Smooth muscle cell (in vitro differentiated cells): ENCODE data around the gene SH3BP4. TPM values are rescaled to one million over a fixed set of nuclear protein-coding genes. Genes with fewer than 3 reads are reported as not detected.

Experiments
- DNase-seq: peaks from one replicate; lab custom pipeline; 2025; ENCODE audit not compliant: unreplicated experiment; lab: John Stamatoyannopoulos, UW
- H2AFZ ChIP-seq: fragments of 200-600 bp; sonication (generic); 2 replicates; pipeline ENCODE4 v1.6.0; 2016; ENCODE audit warnings: antibody characterized with exemption, low read depth, mild to moderate bottlenecking
- H3F3A ChIP-seq: fragments of 200-600 bp; sonication (generic); 2 replicates; pipeline ENCODE4 v1.6.0; 2017; ENCODE audit warnings: antibody characterized with exemption, low read depth
- H3K27ac ChIP-seq: fragments of 200-600 bp; sonication (generic); 2 replicates; pipeline ENCODE4 v1.5.1; 2016; ENCODE audit warnings: low read depth, mild to moderate bottlenecking
- H3K27me3 ChIP-seq: fragments of 200-600 bp; sonication (generic); 2 replicates; pipeline ENCODE4 v1.6.1; 2016; ENCODE audit warnings: low read depth, mild to moderate bottlenecking
- H3K36me3 ChIP-seq: fragments of 200-600 bp; sonication (generic); 2 replicates; pipeline ENCODE4 v1.5.1; 2016; ENCODE audit warnings: low read depth
- H3K4me1 ChIP-seq: fragments of 200-600 bp; sonication (generic); 2 replicates; pipeline ENCODE4 v1.5.1; 2016; ENCODE audit warnings: low read depth
- H3K4me2 ChIP-seq: fragments of 200-600 bp; sonication (generic); 2 replicates; pipeline ENCODE4 v1.6.0; 2016; ENCODE audit warnings: mild to moderate bottlenecking
- H3K4me3 ChIP-seq: fragments of 200-600 bp; sonication (generic); 2 replicates; pipeline ENCODE4 v1.5.1; 2016; ENCODE audit warnings: mild to moderate bottlenecking
- H3K79me2 ChIP-seq: fragments of 200-600 bp; sonication (generic); 2 replicates; pipeline ENCODE4 v1.6.0; 2016; ENCODE audit warnings: low read depth, mild to moderate bottlenecking
- H3K9ac ChIP-seq: fragments of 200-600 bp; sonication (generic); 2 replicates; pipeline ENCODE4 v1.6.0; 2016; ENCODE audit warnings: low read depth
- H3K9me3 ChIP-seq: fragments of 200-600 bp; sonication (generic); replicated peaks from 2 replicates; pipeline ENCODE4 v1.5.1; 2016; ENCODE audit warnings: low read depth
- H4K20me1 ChIP-seq: fragments of 200-600 bp; sonication (generic); 2 replicates; pipeline ENCODE4 v1.6.0; 2016; ENCODE audit warnings: low read depth
- CTCF ChIP-seq: fragments of 200-600 bp; sonication (generic); IDR thresholded peaks from 2 replicates; pipeline ENCODE4 v1.5.1; 2017; ENCODE audit warnings: borderline replicate concordance, mild to moderate bottlenecking, antibody characterized with exemption; ENCODE audit not compliant: insufficient read depth, poor library complexity, severe bottlenecking
- WGBS: methylation state at CpG from one replicate; pipeline ENCODE4 v1.1.7; 2016; ENCODE audit warnings: low lambda C conversion rate; 5-methylcytosine and 5-hydroxymethylcytosine counted together
- polyA plus RNA-seq: library from polyadenylated mRNA; unstranded; fragments of >200 nt; fragmentation: Nextera tagmentation; extraction: Ambion mirVana; gene quantifications from 2 replicates; pipeline ENCODE4 v1.2.1, GENCODE V29; 2016
- total RNA-seq: library from RNA; depleted of rRNA; stranded (reverse); fragments of >200 nt; gene quantifications from 2 replicates; pipeline ENCODE4 v1.2.3, GENCODE V29; 2014

SH3BP4 gene
- total and polyA plus RNA-seq, 2 experiments from 2014 or later: 38.9 to 47.7 TPM

GRCh38 chr2:235007664-235008457 is 56.0 kb downstream of the SH3BP4 start:
- Histone ChIP-seq H3K9me3 (no peaks in the 10 kb centered on the region), H3F3A (no peaks in the 10 kb centered on the region), H3K9ac (no peak overlapping the region), H2AFZ (no peak overlapping the region), H4K20me1 (peaks cover 100% of the 10 kb centered on the region), H3K27me3 (no peaks in the 10 kb centered on the region), H3K4me2 (peak overlapping the region; percentile 19), H3K4me1 (peaks cover 37% of the 10 kb centered on the region), H3K79me2 (peaks cover 88% of the 10 kb centered on the region), H3K36me3 (no peaks in the 10 kb centered on the region), H3K27ac (peak overlapping the region; percentile 5), H3K4me3 (no peak overlapping the region)
- no peak for TF ChIP-seq CTCF
- DNase-seq: no peak
- 90% methylated on average over 25 of the region's 25 CpGs for WGBS

GRCh38 chr2:235008584-235009044 is 56.8 kb downstream of the SH3BP4 start:
- H3K4me1 ChIP-seq: peaks cover 37% of the 10 kb centered on the region
- no peaks in the 10 kb centered on the region for H3K36me3 ChIP-seq
- H3K4me3 ChIP-seq: no peak overlapping the region
- no peak for DNase-seq
- H4K20me1 ChIP-seq: peaks cover 100% of the 10 kb centered on the region
- no peaks in the 10 kb centered on the region for H3F3A ChIP-seq
- no peak overlapping the region for H3K9ac ChIP-seq
- H3K79me2 ChIP-seq: peaks cover 88% of the 10 kb centered on the region
- 78% methylated on average over 6 of the region's 6 CpGs for WGBS
- no peaks in the 10 kb centered on the region for H3K27me3 ChIP-seq
- no peaks in the 10 kb centered on the region for H3K9me3 ChIP-seq
- peak overlapping the region; percentile 5 for H3K27ac ChIP-seq
- peak overlapping the region; percentile 19 for H3K4me2 ChIP-seq
- no peak overlapping the region for H2AFZ ChIP-seq
- TF ChIP-seq CTCF: no peak

- DNase-seq: no peak
- 96% methylated on average over 6 of the region's 6 CpGs for WGBS
- Histone ChIP-seq H3K4me1 (peaks cover 37% of the 10 kb centered on the region), H3K36me3 (no peaks in the 10 kb centered on the region), H3K79me2 (peaks cover 88% of the 10 kb centered on the region), H4K20me1 (peaks cover 100% of the 10 kb centered on the region), H3K9me3 (no peaks in the 10 kb centered on the region), H3K27me3 (no peaks in the 10 kb centered on the region), H3K4me2 (no peak overlapping the region), H3K9ac (no peak overlapping the region), H2AFZ (no peak overlapping the region), H3K4me3 (no peak overlapping the region), H3F3A (no peaks in the 10 kb centered on the region), H3K27ac (peak overlapping the region; percentile 5)
- no peak for TF ChIP-seq CTCF
Observed at GRCh38 chr2:235009081-235009480, 57.3 kb downstream of the SH3BP4 start.
